VCaP (cell line): Measurements from ENCODE around the gene MYO7A.

ENCODE experiments used
- H3K27ac ChIP-seq: fragments of 450-650 bp; 2 replicates; pipeline ENCODE4 v1.5.1; 2017
- CTCF ChIP-seq: fragments of 450-650 bp; conservative IDR thresholded peaks from 2 replicates; pipeline ENCODE4 v1.5.1; 2017; ENCODE audit warnings: mild to moderate bottlenecking, moderate library complexity

Gene MYO7A

GRCh38 chr11:77089004-77089545 is 39.0 kb upstream of the MYO7A start:
- peak overlapping the region; percentile 85 for H3K27ac ChIP-seq
- TF ChIP-seq CTCF = no peak

- TF ChIP-seq CTCF = no peak
- H3K27ac ChIP-seq = peak overlapping the region; percentile 85; the same call in 1 of the 2 replicates
These were observed 38.0 kb upstream of the MYO7A start for GRCh38 chr11:77090046-77090372.

- H3K27ac ChIP-seq = peak overlapping the region; percentile 85; the same call in 1 of the 2 replicates
- TF ChIP-seq CTCF = no peak
These were observed 37.5 kb upstream of the MYO7A start for GRCh38 chr11:77090373-77091111.

GRCh38 chr11:77091146-77091940 is 36.7 kb upstream of the MYO7A start:
- TF ChIP-seq CTCF = peak; percentile 98
- H3K27ac ChIP-seq = peak overlapping the region; percentile 85; the same call in 1 of the 2 replicates

GRCh38 chr11:77092382-77092781 is 35.7 kb upstream of the MYO7A start:
- TF ChIP-seq CTCF = no peak
- no peak overlapping the region for H3K27ac ChIP-seq

GRCh38 chr11:77093056-77093891 is 34.8 kb upstream of the MYO7A start:
- no peak for TF ChIP-seq CTCF
- no peak overlapping the region for H3K27ac ChIP-seq
